Astrocyte (in vitro differentiated cells and primary cell): ENCODE data around the gene CHAF1A. TPM values are rescaled to one million over a fixed set of nuclear protein-coding genes. Genes with fewer than 3 reads are reported as not detected.

Source experiments
- DNase-seq: peaks from one replicate; pipeline ENCODE4 v3.0.0-alpha.2; 2010; ENCODE audit warnings: low read depth
- FAIRE-seq: peaks from 2 replicates; lab custom pipeline; 2011; peaks lifted over from hg19 to GRCh38; lab: Jason Lieb, UNC
- H2AFZ ChIP-seq: 2 replicates; pipeline ENCODE4 v1.6.0; 2012; ENCODE audit warnings: low read depth, low read length, inconsistent platforms
- H3K27ac ChIP-seq: 2 replicates; pipeline ENCODE4 v1.5.1; 2011; ENCODE audit warnings: low read depth, low read length, inconsistent platforms
- H3K27me3 ChIP-seq: 2 replicates; pipeline ENCODE4 v1.6.0; 2011; ENCODE audit warnings: low read length, inconsistent platforms; ENCODE audit not compliant: insufficient read depth
- H3K36me3 ChIP-seq: 2 replicates; pipeline ENCODE4 v1.5.1; 2011; ENCODE audit warnings: low read length, inconsistent platforms; ENCODE audit not compliant: insufficient read depth
- H3K4me1 ChIP-seq: 2 replicates; pipeline ENCODE4 v1.5.1; 2011; ENCODE audit warnings: low read length, inconsistent platforms; ENCODE audit not compliant: insufficient read depth
- H3K4me2 ChIP-seq: 2 replicates; pipeline ENCODE4 v1.6.0; 2012; ENCODE audit warnings: low read length, inconsistent platforms
- H3K4me3 ChIP-seq: 2 replicates; pipeline ENCODE4 v1.5.1; 2011; ENCODE audit warnings: low read depth, mild to moderate bottlenecking, low read length, inconsistent platforms; ENCODE audit not compliant: insufficient read depth
- H3K79me2 ChIP-seq: 2 replicates; pipeline ENCODE4 v1.6.0; 2012; ENCODE audit warnings: mild to moderate bottlenecking, low read length, inconsistent platforms; ENCODE audit not compliant: insufficient read depth
- H3K9ac ChIP-seq: 2 replicates; pipeline ENCODE4 v1.6.0; 2012; ENCODE audit warnings: mild to moderate bottlenecking, low read length, inconsistent platforms
- H3K9me3 ChIP-seq: 2 replicates; pipeline ENCODE4 v1.5.1; 2012; ENCODE audit warnings: low read depth, mild to moderate bottlenecking, low read length, inconsistent platforms; ENCODE audit not compliant: insufficient read depth
- H4K20me1 ChIP-seq: 2 replicates; pipeline ENCODE4 v1.6.0; 2012; ENCODE audit warnings: low read length, inconsistent platforms; ENCODE audit not compliant: insufficient read depth
- H3K27ac Mint-ChIP-seq: one replicate; pipeline ENCODE4 v1.8.0; 2021; ENCODE audit warnings: mild to moderate bottlenecking, mixed read lengths; ENCODE audit not compliant: unreplicated experiment
- H3K27me3 Mint-ChIP-seq: one replicate; pipeline ENCODE4 v1.8.0; 2021; ENCODE audit warnings: low read depth, mixed read lengths; ENCODE audit not compliant: unreplicated experiment
- H3K36me3 Mint-ChIP-seq: one replicate; pipeline ENCODE4 v1.8.0; 2021; ENCODE audit warnings: low read depth, mixed read lengths; ENCODE audit not compliant: unreplicated experiment
- H3K4me1 Mint-ChIP-seq: one replicate; pipeline ENCODE4 v1.8.0; 2021; ENCODE audit warnings: low read depth, mixed read lengths; ENCODE audit not compliant: unreplicated experiment
- H3K4me3 Mint-ChIP-seq: one replicate; pipeline ENCODE4 v1.8.0; 2021; ENCODE audit warnings: mild to moderate bottlenecking, moderate library complexity, mixed read lengths; ENCODE audit not compliant: unreplicated experiment
- H3K9me3 Mint-ChIP-seq: one replicate; pipeline ENCODE4 v1.8.0; 2021; ENCODE audit warnings: mild to moderate bottlenecking, mixed read lengths; ENCODE audit not compliant: unreplicated experiment
- CTCF ChIP-seq: IDR thresholded peaks from 2 replicates; pipeline ENCODE4 v1.5.1; 2011; ENCODE audit warnings: low read depth, mild to moderate bottlenecking, inconsistent platforms, low read length, moderate library complexity; ENCODE audit not compliant: insufficient read depth
- EZH2 ChIP-seq: IDR thresholded peaks from 2 replicates; pipeline ENCODE4 v1.6.1; 2012; ENCODE audit warnings: mild to moderate bottlenecking, low read length, inconsistent platforms; ENCODE audit not compliant: insufficient read depth
- total RNA-seq: library from RNA; stranded (reverse); gene quantifications from 2 replicates; pipeline ENCODE4 v1.2.1, GENCODE V29; 2021

Gene CHAF1A
- total RNA-seq, 1 donor from 2014 or later, result 8.5 TPM

GRCh38 chr19:4464815-4465581, 62.6 kb downstream of the CHAF1A start:
- H3K4me3 ChIP-seq, result no peak overlapping the region
- Mint-ChIP-seq H3K9me3 (no peaks in the 10 kb centered on the region), H3K4me3 (no peak overlapping the region), H3K27me3 (no peaks in the 10 kb centered on the region), H3K4me1 (no peaks in the 10 kb centered on the region), H3K36me3 (no peaks in the 10 kb centered on the region), H3K27ac (no peak overlapping the region)
- H3K27me3 ChIP-seq, result no peaks in the 10 kb centered on the region
- no peak overlapping the region for H3K4me2 ChIP-seq
- H3K9ac ChIP-seq, result no peak overlapping the region
- DNase-seq, result no peak
- no peak overlapping the region for H3K27ac ChIP-seq
- no peaks in the 10 kb centered on the region for H3K4me1 ChIP-seq
- H4K20me1 ChIP-seq, result no peaks in the 10 kb centered on the region
- no peak overlapping the region for H2AFZ ChIP-seq
- no peaks in the 10 kb centered on the region for H3K79me2 ChIP-seq
- H3K9me3 ChIP-seq, result no peaks in the 10 kb centered on the region
- FAIRE-seq, result no peak
- H3K36me3 ChIP-seq, result no peaks in the 10 kb centered on the region
- TF ChIP-seq EZH2 (no peak), CTCF (no peak)

GRCh38 chr19:4467835-4468234, 65.4 kb downstream of the CHAF1A start:
- Mint-ChIP-seq H3K36me3 (no peaks in the 10 kb centered on the region), H3K4me1 (no peaks in the 10 kb centered on the region), H3K27ac (no peak overlapping the region), H3K4me3 (no peak overlapping the region), H3K9me3 (no peaks in the 10 kb centered on the region), H3K27me3 (no peaks in the 10 kb centered on the region)
- H3K4me1 ChIP-seq, result no peaks in the 10 kb centered on the region
- H3K36me3 ChIP-seq, result no peaks in the 10 kb centered on the region
- H3K4me2 ChIP-seq, result no peak overlapping the region
- H2AFZ ChIP-seq, result no peak overlapping the region
- H3K27ac ChIP-seq, result no peak overlapping the region
- no peak for DNase-seq
- no peaks in the 10 kb centered on the region for H3K9me3 ChIP-seq
- H4K20me1 ChIP-seq, result no peaks in the 10 kb centered on the region
- TF ChIP-seq CTCF, result no peak
- TF ChIP-seq EZH2, result no peak
- peaks cover 5% of the 10 kb centered on the region for H3K79me2 ChIP-seq
- H3K27me3 ChIP-seq, result no peaks in the 10 kb centered on the region
- H3K9ac ChIP-seq, result no peak overlapping the region
- no peak overlapping the region for H3K4me3 ChIP-seq
- no peak for FAIRE-seq
